SK-N-SH (cell line): ENCODE measurements around the gene ZNF397.

Experiments
- ELF1 ChIP-seq: IDR thresholded peaks from 2 replicates; pipeline ENCODE4 v1.4.0; 2012
- EP300 ChIP-seq, 2 experiments: IDR thresholded peaks; 2 replicates each; pipeline versions ENCODE4 v1.4.0 to v1.6.1; 2012; ENCODE audit warnings: borderline replicate concordance in 1 of 2, low read depth in 1 of 2, low read length in 1 of 2
- MAX ChIP-seq: IDR thresholded peaks from 2 replicates; pipeline ENCODE4 v1.4.0; 2012; ENCODE audit warnings: low read depth
- MXI1 ChIP-seq: IDR thresholded peaks from 2 replicates; pipeline ENCODE4 v1.6.1; 2012; ENCODE audit warnings: mild to moderate bottlenecking, low read depth, low read length, improper control_type of control experiment
- TF ChIP-seq, protein P1 (sequence below): fragments of 200-600 bp; sonication (generic); IDR thresholded peaks from 2 replicates; pipeline ENCODE4 v1.6.1; 2017; ENCODE audit warnings: antibody characterized with exemption, mild to moderate bottlenecking, moderate library complexity

DNA sequence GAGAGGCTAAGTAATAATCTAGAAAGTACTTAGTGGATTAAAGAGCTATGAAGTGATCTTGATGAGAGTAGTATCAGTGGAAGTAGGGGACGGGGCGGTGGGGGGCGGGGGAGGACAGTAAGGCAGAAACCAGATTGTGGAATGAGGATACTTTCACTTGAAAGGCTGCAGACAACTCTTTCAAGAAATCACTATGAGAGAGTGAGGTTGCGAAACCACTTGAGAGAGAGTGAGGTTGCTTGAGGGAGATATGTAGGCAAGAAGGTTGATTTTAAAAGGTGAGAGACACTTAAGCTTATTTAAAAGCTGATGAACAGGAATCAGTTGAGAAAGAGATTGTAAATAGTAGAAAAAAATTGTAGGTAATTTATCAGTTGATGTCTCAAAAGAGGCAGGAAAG lies 3.8 kb downstream of the ZNF397 start:
- no peak for TF ChIP-seq MAX
- TF ChIP-seq, protein P1, sequence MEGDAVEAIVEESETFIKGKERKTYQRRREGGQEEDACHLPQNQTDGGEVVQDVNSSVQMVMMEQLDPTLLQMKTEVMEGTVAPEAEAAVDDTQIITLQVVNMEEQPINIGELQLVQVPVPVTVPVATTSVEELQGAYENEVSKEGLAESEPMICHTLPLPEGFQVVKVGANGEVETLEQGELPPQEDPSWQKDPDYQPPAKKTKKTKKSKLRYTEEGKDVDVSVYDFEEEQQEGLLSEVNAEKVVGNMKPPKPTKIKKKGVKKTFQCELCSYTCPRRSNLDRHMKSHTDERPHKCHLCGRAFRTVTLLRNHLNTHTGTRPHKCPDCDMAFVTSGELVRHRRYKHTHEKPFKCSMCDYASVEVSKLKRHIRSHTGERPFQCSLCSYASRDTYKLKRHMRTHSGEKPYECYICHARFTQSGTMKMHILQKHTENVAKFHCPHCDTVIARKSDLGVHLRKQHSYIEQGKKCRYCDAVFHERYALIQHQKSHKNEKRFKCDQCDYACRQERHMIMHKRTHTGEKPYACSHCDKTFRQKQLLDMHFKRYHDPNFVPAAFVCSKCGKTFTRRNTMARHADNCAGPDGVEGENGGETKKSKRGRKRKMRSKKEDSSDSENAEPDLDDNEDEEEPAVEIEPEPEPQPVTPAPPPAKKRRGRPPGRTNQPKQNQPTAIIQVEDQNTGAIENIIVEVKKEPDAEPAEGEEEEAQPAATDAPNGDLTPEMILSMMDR: no peak
- no peak for TF ChIP-seq EP300 (IDR thresholded peaks at IDR 0.05; ENCODE audit: borderline replicate concordance in 1 of 2, low read depth in 1 of 2, low read length in 1 of 2)
- no peak for TF ChIP-seq MXI1
- TF ChIP-seq ELF1: no peak
